ENCODE results near the gene LAMB4.

GRCh38 chr7:108135446-108136190 lies 5.5 kb upstream of the LAMB4 start:
- TF ChIP-seq CTCF (conservative IDR thresholded peaks at IDR 0.05 in 1 of 2, IDR thresholded peaks at IDR 0.05 in 1 of 2; ENCODE audit: low read depth in 1 of 2, low read length in 2 of 2) (no peak), EZH2 (IDR thresholded peaks at IDR 0.05; ENCODE audit: low read length, missing control alignments) (no peak)
